ENCODE data around the gene GLDN.

The GLDN gene

GRCh38 chr15:51356147-51356546 is 14.7 kb downstream of the GLDN start (continued):
- TF ChIP-seq GFI1B (tag by site-specific recombination; IDR thresholded peaks at IDR 0.05): no peak
- TF ChIP-seq ZNF354C (tag by site-specific recombination; IDR thresholded peaks at IDR 0.05; ENCODE audit: borderline replicate concordance, low read depth): no peak
- TF ChIP-seq SETDB1 (IDR thresholded peaks at IDR 0.05; ENCODE audit: insufficient read length, low read length): no peak
- TF ChIP-seq KLF10 (tag by site-specific recombination; IDR thresholded peaks at IDR 0.05): no peak

DNA sequence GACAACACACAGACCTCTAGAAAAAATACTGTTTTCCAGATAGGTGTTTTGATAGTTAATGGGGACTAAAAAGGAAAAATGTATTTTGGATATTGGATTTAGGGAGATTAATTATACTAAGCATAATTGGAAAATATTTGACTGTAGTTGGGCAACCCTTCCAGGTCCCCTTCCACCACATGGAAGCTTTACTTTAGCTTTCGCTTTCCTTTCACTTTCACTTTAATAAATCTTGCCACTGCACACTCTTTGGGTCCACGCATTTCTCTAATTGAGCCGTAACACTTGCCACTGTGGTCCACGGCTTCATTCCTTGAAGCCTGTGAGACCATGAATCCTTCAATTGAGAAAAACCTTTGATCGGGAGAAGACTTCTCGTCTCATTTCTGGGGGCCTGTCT is 15.5 kb downstream of the GLDN start:
- CTCF ChIA-PET: no interaction called here
- POLR2A ChIA-PET: no interaction called here
- no peaks in the 10 kb centered on the region for H3K9me3 ChIP-seq (ENCODE audit: control insufficient read depth, insufficient read depth, low read depth, low read length)

DNA sequence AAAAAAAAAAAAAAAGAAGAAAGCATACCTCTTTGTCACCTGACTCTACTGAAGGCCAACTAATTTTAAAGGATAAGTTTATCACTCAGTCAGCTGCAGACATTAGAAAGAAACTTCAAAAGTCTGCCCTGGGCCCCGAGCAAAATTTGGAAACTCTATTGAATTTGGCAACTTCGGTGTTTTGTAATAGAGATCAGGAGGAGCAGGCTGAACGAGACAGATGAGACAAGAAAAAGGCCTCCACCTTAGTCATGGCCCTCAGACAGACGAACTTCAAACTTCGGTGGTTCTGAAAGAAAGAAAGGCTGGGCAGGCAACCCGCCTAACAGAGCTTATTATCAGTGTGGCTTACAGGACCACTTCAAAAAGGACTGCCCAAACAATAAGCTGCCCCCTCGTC is 18.5 kb downstream of the GLDN start:
- Histone ChIP-seq H3K4me1 (ENCODE audit: control insufficient read depth, insufficient read depth, low read length) (no peaks in the 10 kb centered on the region), H3K36me3 (ENCODE audit: control insufficient read depth in 2 of 2, insufficient read depth in 1 of 2, low read length in 2 of 2) (no peaks in the 10 kb centered on the region), H3K27ac (ENCODE audit: extremely low read depth, low read depth, low read length) (no peak overlapping the region), H3K9me3 (ENCODE audit: control insufficient read depth, insufficient read depth, low read depth, low read length) (no peaks in the 10 kb centered on the region), H3K4me3 (ENCODE audit: low read depth, low read length) (no peak overlapping the region)
- ChIA-PET POLR2A (no interaction called here), CTCF (no interaction called here)
- no peak for TF ChIP-seq ZNF677 (tag by site-specific recombination; IDR thresholded peaks at IDR 0.05)
- no peak for TF ChIP-seq ZNF660 (tag by site-specific recombination; IDR thresholded peaks at IDR 0.05)
- TF ChIP-seq ZNF146 (tag by site-specific recombination; IDR thresholded peaks at IDR 0.05): no peak
- no peak for TF ChIP-seq KLF7 (tag by site-specific recombination; IDR thresholded peaks at IDR 0.05; ENCODE audit: borderline replicate concordance)
- no peak for TF ChIP-seq ZNF621 (tag by site-specific recombination; IDR thresholded peaks at IDR 0.05)

More for the DNA sequence above, 15.5 kb downstream of the GLDN start:
- no peak for TF ChIP-seq ZNF555 (tag by site-specific recombination; conservative IDR thresholded peaks at IDR 0.05)
- no peak for TF ChIP-seq ZBTB48 (tag by site-specific recombination; IDR thresholded peaks at IDR 0.05)
- TF ChIP-seq ZNF701 (tag by site-specific recombination; IDR thresholded peaks at IDR 0.05): no peak
- TF ChIP-seq ZNF571 (tag by site-specific recombination; IDR thresholded peaks at IDR 0.05): no peak
- TF ChIP-seq RBAK (tag by site-specific recombination; IDR thresholded peaks at IDR 0.05): no peak
- TF ChIP-seq ZFP3 (tag by site-specific recombination; IDR thresholded peaks at IDR 0.05; ENCODE audit: low read depth): no peak
- TF ChIP-seq ZNF76 (tag by site-specific recombination; IDR thresholded peaks at IDR 0.05; ENCODE audit: borderline replicate concordance, low read depth): no peak
- TF ChIP-seq ZFP41 (tag by site-specific recombination; IDR thresholded peaks at IDR 0.05; ENCODE audit: borderline replicate concordance): no peak
- no peak for TF ChIP-seq ZNF830 (tag by site-specific recombination; IDR thresholded peaks at IDR 0.05; ENCODE audit: low read depth)
- no peak for TF ChIP-seq HOXD13 (CRISPR knock-in tag; IDR thresholded peaks at IDR 0.05; ENCODE audit: borderline replicate concordance)
- TF ChIP-seq, protein P1, sequence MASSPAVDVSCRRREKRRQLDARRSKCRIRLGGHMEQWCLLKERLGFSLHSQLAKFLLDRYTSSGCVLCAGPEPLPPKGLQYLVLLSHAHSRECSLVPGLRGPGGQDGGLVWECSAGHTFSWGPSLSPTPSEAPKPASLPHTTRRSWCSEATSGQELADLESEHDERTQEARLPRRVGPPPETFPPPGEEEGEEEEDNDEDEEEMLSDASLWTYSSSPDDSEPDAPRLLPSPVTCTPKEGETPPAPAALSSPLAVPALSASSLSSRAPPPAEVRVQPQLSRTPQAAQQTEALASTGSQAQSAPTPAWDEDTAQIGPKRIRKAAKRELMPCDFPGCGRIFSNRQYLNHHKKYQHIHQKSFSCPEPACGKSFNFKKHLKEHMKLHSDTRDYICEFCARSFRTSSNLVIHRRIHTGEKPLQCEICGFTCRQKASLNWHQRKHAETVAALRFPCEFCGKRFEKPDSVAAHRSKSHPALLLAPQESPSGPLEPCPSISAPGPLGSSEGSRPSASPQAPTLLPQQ (tag by site-specific recombination; IDR thresholded peaks at IDR 0.05): no peak
- TF ChIP-seq ZNF2 (tag by site-specific recombination; IDR thresholded peaks at IDR 0.05): no peak
- TF ChIP-seq ZNF274 (IDR thresholded peaks at IDR 0.05; ENCODE audit: low read length): no peak
- TF ChIP-seq ZNF274 (tag by site-specific recombination; IDR thresholded peaks at IDR 0.05; ENCODE audit: borderline replicate concordance): no peak
- no peak overlapping the region for H3K4me3 ChIP-seq (ENCODE audit: low read depth, low read length)
- no peaks in the 10 kb centered on the region for H3K36me3 ChIP-seq (ENCODE audit: control insufficient read depth in 2 of 2, insufficient read depth in 1 of 2, low read length in 2 of 2)
- no peaks in the 10 kb centered on the region for H3K4me1 ChIP-seq (ENCODE audit: control insufficient read depth, insufficient read depth, low read length)
- H3K27ac ChIP-seq (ENCODE audit: extremely low read depth, low read depth, low read length): no peak overlapping the region
